NCI-H1694 (cell line): ENCODE measurements around the gene SYF2.
"Not testable (repeated sequence)": the region's sequence is repeated elsewhere in the genome, so short reads cannot be mapped to it uniquely, and the experiment has no call there.

Source experiments
- DNase-seq: peaks from one replicate; lab custom pipeline; 2025; lab: John Stamatoyannopoulos, UW

The SYF2 gene

DNA sequence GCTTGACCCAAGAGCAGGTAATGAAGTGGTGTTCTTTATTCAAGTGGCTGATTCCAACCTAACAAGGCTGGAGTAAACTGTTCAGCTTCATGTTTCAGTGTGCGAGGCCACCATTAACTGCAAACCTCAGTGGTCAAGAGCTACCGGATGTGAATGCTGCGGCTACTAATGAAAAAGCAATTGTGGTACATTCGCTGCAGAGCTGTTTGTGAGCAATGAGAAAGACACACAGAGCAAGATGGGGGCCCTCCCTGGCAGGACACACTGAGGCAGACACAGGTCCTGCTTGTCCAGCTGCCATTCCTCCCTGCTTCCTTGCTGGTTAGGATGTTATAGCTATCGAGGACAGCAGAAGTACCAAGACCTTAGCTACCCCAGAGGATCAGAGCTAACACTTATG lies 26.1 kb downstream of the SYF2 start:
- DNase-seq, result no peak

DNA sequence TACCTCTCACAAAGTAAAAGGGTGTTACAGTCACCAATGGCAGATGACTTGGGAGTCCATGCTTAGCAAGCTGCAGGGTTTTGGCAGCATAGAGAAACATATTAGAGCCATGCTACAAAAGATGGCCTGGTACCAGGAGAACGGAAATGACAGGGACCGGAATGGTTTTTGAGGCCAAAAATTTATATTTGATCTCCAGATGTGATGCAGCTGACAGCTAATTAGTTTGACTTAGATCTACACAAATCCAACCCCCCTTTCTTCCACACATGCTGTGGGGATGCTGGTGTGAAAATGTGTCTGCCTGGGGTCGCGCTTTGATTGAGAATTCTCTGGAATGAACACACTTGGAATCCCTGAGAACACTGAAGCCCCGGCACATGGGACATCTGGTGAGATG lies 26.5 kb downstream of the SYF2 start:
- no peak for DNase-seq

DNA sequence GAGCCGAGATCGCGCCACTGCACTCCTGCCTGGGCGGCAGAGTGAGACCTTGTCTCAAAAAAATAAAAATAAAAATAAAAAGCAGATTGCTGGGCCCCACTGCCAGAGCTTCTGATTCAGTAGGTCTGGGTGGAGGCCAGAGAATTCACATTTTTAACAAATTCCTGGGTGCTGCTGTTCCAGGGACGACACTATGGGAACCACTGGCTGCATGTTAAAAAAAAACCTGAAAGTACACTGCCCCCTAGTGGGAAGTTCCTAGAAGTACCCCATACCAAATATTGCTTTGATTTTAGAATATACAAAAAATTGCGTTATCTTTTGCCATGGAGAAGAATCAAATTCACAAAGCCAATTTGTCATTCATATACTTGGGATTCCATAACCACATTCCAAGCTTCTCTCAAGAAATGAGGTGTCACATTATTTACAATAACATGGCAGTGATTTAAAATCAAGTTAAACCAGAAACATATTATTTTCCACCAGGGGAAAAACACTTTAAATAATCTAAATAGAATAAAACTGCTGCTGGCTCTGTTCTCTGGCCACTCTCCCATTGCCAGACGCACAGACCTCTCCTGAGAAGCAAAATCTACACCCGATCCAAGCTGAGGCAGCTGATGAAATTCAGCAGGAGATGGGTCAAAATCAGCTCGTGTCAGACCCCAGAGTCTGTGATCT lies 27.4 kb downstream of the SYF2 start:
- peak; percentile 46 for DNase-seq

DNA sequence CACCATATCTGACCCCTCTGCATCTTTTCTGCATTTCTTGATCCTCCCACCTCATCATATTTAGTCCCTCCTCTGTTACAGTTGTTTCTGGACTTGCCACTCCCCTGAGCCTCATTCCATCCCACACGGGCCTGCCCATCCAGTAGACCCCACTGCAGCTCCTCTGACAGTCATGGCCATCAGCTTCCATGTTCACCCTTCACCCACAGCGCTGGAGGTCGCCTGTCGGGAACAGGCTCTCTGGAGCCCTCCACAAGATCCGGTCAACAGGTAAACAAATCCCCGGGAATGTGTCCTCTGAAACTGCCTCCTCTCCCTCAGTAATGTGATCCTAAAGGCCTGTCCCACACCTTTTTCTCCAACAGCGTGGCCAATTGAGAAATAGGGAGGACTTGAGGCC lies 31.3 kb downstream of the SYF2 start:
- no peak for DNase-seq

DNA sequence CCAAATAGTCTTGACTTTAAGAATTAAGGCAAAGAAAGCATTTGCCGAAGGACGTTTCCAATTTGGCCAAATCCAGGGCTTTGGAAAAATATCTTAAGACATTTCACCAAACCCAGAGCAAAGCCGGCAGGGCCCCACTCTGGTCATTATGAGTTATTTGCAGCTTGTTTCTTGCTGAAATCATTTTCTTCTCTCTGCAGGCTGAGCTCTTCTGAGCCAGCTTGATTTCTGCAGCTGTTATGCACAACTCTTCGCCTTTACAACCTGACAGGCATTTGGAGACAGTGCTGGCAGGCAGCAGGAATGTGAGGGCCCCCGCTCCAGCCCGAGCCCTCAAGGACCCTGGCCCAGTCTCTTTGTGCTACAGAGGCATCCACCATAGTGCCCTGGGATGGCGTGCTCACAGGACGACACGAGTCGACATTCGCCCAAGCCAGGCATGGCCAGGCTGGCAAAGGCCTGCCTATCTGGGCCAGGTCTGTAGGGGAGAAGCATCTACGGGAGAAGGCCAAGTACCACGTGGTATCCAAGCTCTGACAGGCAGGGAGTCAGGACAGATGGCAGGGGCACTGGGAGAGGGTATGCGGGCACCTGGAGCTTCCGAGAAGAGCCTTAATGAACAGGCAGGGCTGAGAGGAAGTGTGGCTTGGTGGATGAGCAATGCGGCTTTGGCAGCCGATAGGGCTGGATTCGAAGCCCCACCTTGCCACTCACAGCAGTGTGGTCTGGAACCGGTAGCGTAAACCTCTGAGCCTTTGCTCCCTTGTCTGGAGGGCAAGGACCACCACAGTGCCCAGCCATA lies 32.3 kb downstream of the SYF2 start:
- peak; percentile 32 for DNase-seq

DNA sequence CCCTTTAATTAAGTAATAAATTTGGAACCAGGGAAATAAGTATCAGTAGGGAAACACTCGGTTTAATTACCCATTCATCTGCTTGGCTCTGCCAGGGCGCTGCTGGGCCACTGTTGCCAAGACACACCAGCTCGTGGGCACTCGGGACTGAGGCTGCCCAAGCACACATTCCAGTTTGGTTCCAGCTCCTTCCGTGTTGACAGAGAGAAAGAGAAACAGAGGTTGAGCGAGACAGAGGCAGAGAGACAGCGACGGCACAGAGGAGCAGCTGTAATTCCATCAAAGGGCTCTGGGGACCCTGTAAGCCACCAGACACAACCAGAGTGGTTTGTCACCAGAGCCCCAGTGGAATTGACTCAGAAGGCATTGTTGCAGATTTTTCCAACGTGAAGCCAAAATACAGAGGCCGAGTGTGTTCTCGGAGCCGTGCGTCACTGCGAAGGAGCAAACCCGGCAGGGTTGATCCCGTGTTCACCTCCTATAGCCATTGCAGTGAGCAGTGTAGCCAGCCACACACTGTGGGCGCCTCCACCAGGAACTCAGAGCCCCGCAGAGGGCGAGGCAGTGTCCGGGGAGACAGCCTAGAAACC lies 33.5 kb downstream of the SYF2 start:
- peak; percentile 44 for DNase-seq

DNA sequence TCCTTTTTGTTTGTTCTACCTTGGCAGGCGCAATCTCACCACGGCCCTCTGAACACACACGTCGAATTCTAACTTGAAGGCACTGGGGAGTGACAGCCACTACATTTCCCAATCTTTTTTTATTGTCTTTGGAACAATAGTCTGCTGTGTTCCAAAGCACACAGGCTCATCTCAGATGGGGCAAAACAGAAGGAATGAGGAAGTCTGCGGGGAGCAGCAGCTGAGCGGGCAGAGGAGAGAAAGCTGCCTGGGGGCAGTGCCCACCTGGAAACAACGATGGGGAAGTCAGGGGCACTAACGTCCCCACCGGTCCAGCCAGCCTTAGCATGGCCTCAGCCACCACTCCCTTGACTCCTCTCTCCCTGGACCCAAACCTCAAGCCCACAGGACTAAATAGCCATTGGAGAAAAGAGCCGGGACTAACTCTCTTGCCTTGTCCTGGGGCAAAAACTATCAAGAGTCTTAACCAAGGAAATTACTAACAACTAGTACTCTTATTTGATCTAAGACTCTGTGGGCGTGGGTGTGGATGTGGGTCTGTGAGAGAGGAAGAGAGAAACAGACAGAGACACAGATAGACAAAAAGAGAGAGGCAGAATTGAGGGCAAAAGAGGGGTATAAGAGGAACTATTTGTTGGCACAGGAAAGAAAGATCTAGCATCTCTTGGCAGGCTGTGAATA lies 34.2 kb downstream of the SYF2 start:
- no peak for DNase-seq

DNA sequence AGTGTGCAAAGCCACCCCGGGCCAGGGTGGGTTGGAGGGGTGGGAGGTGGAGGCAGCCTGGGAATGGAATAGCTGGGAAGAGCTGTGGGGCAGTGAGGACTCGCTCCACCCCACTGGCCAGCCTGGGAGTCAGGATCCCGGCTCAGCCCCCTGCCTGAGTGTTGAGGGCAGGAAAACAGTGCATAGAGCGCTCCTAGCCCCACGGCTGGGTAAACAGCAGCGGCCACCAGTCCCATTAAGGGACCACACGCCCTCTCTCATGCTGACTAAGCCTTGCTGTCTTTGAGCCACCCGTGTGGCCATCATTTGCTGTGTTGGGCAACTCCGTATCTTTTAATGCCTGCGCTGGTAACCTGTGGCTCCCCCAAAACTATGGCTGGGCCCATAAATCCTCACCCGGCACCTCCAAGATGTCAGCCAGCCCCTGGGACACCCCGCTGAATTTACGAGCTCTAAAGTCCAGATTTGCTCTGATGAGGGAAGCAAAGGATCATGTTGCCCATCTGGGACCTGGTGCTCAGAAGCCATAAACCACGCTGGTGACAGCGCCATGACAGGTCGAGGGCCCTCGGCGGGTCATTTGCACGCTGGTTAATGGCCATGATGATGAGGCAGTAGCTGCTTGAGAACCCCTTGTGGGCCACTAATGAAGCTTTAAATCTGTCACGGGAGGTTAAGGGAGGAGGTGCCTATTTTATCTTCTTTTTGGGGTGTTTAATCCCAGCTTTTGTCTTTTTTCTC lies 34.9 kb downstream of the SYF2 start:
- no peak for DNase-seq

DNA sequence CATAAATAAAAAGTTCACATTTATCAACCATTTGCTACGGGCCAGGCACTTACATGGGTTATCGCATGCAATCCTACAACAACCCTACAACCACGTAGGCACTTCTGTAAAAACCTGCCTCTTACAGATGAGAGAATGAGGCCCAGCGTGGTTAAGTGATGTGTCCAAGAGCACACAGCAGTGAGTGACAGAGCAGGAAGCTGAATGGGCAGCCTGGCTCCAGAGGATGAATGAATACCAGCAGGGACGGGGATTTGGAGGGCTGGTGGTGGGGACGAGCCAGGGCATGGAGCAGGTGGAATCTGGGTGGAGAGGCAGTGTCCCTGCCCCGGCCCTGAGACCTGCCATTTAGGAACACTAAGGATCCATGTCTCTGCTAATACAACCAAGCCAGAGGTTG lies 35.5 kb downstream of the SYF2 start:
- DNase-seq, result no peak

DNA sequence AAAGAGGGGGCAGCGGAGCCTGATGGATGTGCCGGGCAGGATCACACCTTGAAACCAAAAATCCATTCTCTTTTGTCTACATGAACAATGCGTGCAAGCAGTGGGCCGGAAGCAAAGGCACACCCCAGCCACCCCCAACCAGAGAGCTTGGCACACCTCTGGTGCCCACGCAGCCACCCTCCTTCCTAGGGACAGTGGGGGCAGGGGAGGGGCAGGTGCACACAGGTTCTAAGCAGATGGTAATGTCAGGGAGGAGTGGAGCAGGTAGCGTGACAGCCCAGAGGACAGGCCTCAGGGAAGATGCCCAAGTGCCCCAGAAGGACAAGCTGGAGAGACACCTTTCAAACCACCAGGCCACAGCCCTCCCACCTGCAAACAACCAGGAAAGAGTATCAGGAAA lies 36.5 kb downstream of the SYF2 start:
- no peak for DNase-seq

DNA sequence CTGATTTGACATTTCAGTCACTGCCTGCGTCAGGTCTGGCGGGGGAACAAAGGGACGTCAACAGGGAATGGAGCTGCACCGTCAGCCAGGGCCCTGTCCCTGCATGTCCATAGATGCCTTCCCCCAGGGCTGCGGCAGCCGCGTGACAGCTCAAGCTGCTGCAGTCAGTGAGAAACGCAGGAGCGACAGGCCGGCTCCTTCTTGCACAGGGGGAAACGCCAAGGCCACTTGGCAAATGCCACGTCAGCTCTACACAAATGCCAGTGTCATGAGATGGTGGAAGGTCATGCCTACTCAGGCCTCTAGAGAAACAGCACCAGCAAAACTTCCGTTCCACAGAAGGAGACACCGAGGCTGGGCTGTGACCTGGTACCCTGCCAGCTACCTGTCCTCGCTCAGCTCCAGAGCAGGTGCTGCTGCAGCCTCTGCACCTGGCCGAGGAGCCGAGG lies 37.7 kb downstream of the SYF2 start:
- no peak for DNase-seq

DNA sequence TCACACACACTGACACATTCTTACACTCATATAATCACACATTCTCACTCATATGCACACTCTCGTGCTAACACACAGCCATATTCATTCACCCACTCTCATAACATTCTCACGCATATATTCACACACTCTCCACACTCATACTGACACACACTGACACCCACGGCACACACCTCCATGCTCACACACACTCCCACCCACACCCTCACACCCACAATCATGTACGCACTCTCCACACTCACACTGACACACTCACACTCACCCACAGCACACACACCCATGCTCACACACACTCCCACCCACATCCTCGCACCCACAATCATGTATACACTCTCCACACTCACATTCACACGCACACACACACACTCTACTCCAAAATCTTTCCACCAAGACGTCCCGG lies 38.2 kb downstream of the SYF2 start:
- no peak for DNase-seq

DNA sequence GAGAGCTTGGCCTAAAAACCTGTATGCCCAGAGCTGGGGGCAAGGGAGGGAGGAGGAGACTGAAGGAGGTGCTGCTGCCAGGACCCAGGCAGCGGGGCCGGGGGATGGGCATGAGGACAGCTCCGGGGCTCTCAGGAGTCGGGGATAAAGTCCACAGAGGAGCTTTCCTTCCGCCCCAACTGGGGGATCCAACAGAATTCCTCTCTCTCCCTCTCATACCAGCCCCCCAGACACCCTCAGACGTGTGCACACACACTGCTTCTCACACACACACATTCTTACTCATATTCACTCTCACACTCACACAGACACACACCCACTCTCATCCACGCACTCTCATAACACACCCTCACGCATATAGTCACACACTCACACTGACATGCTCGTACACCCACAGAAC lies 39.1 kb downstream of the SYF2 start:
- no peak for DNase-seq

DNA sequence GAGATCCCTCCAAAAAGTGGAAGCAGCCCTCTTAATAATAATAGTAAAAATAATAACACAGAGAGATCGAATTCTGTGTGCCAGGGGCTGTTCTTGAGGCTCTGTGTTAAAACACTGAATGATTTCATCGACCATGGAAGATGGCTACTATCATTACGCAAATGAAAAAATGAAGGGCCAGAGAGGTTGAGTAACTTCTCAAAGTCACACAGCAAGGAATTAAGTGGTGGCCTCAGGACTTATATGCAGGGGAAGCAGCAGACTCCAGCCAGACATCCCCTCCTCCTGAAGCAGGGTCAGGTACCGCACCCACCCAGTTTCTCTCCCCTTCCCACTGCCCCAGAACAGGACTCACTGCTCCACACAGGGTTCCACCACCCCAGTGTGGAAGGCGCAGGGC lies 40.1 kb downstream of the SYF2 start:
- no peak for DNase-seq

DNA sequence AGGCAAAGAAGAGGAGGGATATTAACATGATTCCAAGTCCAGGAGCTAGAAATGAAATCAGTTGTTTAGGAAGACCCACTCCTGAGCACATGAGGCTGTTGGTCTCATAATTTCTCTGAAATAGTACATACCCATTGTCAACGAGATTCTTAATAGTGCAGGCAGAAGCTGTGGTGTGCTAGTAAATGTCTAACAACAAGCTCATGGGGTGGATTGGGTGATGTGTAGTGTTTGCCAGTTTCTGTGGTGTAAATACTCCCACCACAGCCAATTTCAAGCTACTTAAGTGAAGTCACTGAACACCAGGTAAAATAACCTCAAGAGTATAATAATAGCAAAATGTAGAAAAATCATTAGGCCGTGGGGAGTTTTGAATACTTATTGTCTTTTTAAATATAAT lies 42.0 kb downstream of the SYF2 start:
- DNase-seq, result no peak

DNA sequence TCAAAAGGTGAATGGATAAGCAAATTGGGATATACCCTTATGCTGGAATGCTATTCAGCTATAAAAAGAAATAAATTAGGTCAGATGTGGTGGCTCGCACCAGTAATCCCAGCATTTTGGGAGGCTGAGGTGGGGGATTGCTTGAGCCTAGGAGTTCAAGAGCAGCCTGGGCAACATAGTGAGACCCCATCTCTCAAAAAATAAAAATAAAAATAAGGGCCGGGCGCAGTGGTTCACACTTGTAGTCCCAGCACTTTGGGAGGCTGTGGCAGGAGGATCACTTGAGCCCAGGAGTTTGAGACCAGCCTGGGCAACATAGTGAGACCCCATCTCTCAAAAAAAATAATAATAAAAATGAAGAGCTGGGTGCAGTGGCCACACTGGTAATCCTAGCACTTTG lies 44.4 kb downstream of the SYF2 start:
- not testable (repeated sequence) for DNase-seq

DNA sequence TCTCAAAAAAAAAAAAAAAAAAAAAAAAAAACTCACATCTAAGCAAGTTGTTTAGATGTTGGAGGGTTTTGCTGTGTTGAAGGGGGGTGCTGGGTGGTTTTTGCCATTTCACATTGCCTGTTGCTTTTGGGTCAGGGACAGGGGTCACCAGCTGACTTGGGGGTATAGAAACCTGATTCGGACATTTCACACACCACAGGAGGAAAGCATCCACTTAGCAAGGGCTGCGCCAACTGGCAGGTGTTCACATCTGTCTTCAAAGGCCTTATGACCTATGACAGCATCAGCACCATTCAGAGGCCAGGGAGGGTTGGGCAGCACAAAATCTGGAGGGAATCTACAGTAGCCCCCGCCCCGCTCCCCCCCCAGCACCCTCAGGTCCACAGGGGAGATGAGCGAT lies 45.2 kb downstream of the SYF2 start:
- DNase-seq, result no peak

DNA sequence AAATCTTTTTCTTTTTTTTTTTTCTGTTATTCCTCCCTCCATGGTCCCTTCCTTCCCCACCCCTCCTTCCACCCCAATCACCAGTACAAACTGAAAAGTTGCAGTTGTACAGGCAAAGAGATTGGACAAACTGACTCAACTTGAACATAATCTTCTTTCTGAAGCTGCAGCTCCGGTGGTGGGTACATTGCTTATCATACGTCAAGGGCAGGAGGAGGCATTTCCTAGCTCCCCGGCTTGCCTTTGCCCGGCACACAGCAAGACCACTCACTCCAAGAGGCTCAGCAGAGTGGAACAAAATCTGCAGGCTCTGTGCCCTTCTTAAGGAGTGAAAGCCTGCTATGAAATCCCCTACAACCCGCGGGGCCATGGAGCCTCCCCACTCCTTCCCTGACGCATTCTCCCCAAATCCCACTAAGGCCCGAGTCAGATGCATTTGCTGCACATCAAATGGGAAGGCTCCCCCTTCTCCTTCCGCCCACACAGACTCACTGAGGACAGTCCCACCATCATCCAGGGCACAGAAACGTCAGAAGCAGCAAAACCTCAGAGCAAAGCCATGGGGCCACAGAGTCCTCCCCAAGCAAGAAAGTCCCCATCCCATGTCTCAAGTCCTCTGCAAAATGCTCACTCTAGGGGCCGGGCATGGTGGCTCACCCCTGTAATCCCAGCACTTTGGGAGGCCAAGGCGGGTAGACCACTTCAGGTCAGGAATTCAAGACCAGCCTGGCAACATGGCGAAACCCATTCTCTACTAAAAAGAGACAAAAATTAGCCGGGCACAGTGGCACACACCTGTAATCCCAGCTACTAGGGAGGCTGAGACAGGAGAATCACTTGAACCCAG lies 45.9 kb downstream of the SYF2 start:
- DNase-seq, result no peak

DNA sequence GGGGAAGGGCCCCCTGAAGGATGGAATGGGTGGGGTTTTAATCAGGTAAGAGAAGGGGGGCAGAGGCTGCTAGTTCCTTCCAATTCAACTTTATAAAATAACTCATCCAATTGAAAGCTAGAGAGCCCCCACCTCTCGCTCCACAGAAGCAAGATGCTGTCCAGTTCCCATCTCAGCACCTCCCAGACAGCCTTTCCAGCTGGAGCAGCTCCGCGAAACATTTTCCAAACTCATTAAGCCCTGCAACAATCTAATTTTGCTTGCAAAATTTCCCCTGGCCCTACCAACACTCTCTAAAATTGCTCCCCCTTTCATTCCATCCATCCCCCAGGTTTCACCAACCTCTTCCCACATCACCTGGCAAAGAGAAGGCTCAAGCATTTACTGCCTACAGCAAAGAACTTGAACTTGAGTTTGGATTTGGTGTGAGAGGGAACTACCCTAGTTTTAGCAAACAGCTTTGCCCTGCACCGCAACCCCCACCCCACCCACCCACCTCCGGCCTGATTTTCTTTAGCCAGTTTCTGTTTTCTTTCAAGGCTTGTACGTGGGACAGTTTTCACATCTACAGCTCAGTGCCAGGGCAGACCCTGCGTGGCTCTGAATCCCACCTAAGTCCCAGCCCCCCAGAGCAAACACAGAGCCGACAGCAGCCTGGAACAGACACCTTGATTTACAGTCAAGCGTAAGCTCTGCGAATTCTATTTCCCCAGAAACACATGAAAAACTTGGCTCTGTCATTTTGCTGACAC lies 46.7 kb downstream of the SYF2 start:
- DNase-seq, result no peak

DNA sequence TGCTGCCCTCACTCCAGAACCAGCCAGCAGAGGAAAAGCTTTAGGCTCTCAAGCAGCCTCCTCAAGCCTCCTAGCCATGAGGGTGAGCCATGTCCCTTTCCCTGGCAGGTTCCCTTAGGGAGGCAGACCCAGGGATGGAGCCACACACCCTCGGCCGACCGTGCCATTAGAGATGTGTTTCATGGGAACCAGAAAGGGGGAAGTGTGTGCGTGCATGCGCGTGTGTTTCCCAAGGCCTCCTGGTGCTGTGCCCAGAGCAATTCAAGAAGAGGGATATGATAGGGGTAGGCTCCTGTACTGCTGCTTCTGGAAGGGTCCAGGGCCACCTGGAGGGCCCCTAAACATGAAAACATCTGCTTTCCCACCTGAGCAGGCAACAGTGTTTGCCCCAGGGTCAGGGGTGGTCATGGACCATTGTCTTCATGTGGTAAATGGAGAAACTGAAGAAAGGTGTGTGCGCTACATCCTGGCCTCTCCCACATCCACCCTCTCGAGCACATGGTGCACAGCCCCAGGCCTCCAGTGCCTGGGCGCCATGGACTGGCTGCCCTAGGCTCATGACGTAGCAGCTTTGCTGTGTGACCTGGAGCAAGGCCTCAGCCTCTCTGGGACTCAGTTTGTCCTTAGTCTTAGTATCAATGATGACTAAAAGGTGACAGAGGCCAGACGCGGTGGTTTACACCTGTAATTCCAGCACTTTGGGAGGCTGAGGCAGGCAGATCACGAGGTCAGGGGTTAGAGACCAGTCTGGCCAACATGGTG lies 48.1 kb downstream of the SYF2 start:
- DNase-seq, result no peak
